HEK293T (cell line): Measurements from ENCODE around the gene DLEC1.

ENCODE experiments used
- BHLHE40 ChIP-seq: fragments of 450-650 bp; IDR thresholded peaks from 2 replicates; pipeline ENCODE4 v1.6.1; 2016; ENCODE audit warnings: mild to moderate bottlenecking, moderate library complexity, borderline replicate concordance
- CTBP1 ChIP-seq: fragments of 450-650 bp; IDR thresholded peaks from 2 replicates; pipeline ENCODE4 v1.6.1; 2016; ENCODE audit warnings: borderline replicate concordance
- FOXK2 ChIP-seq: fragments of 450-650 bp; IDR thresholded peaks from 2 replicates; pipeline ENCODE4 v1.6.1; 2016; ENCODE audit warnings: mild to moderate bottlenecking
- FOXM1 ChIP-seq: fragments of 450-650 bp; IDR thresholded peaks from 2 replicates; pipeline ENCODE4 v1.6.1; 2017; ENCODE audit warnings: mild to moderate bottlenecking, borderline replicate concordance
- HDGF ChIP-seq: fragments of 450-650 bp; IDR thresholded peaks from 2 replicates; pipeline ENCODE4 v1.6.1; 2017; ENCODE audit warnings: antibody characterized with exemption, borderline replicate concordance
- LEF1 ChIP-seq: fragments of 450-650 bp; IDR thresholded peaks from 2 replicates; pipeline ENCODE4 v1.6.1; 2017; ENCODE audit warnings: mild to moderate bottlenecking, borderline replicate concordance
- PKNOX1 ChIP-seq: fragments of 450-650 bp; IDR thresholded peaks from 2 replicates; pipeline ENCODE4 v1.6.1; 2016
- SP1 ChIP-seq: fragments of 450-650 bp; IDR thresholded peaks from 2 replicates; pipeline ENCODE4 v1.6.1; 2017
- TARDBP ChIP-seq: fragments of 450-650 bp; IDR thresholded peaks from 2 replicates; pipeline ENCODE4 v1.6.1; 2016

GRCh38 chr3:38136777-38137614 lies 98.0 kb downstream of the DLEC1 start, which contains the start of gene ACAA1:
- TF ChIP-seq CTBP1 = no peak
- no peak for TF ChIP-seq SP1
- peak; percentile 90 for TF ChIP-seq PKNOX1
- peak; percentile 97 for TF ChIP-seq HDGF
- TF ChIP-seq FOXM1 = no peak
- no peak for TF ChIP-seq BHLHE40
- no peak for TF ChIP-seq LEF1
- no peak for TF ChIP-seq TARDBP
- no peak for TF ChIP-seq FOXK2
